Neural cell (in vitro differentiated cells): ENCODE measurements around the gene GRHL3. TPM values are rescaled to one million over a fixed set of nuclear protein-coding genes. Genes with fewer than 3 reads are reported as not detected.

Source experiments
- H2AFZ ChIP-seq: fragments of 200-600, 300-800 bp; sonication (generic), shearing (Covaris generic); 2 replicates; pipeline ENCODE4 v1.6.0; 2014; ENCODE audit warnings: low read depth, mild to moderate bottlenecking, antibody characterized with exemption, low read length, moderate library complexity
- H3F3A ChIP-seq: fragments of 200-600 bp; shearing (Covaris generic); 2 replicates; pipeline ENCODE4 v1.6.1; 2016; ENCODE audit warnings: mild to moderate bottlenecking, moderate library complexity, mixed read lengths, antibody characterized with exemption, low read length; ENCODE audit not compliant: insufficient read depth, poor library complexity, severe bottlenecking
- H3K27ac ChIP-seq: fragments of 200-600, 300-800 bp; sonication (generic), shearing (Covaris generic); 2 replicates; pipeline ENCODE4 v1.5.1; 2014; ENCODE audit warnings: mild to moderate bottlenecking, low read length, moderate library complexity
- H3K27me3 ChIP-seq: fragments of 300-800, 200-600 bp; sonication (generic), shearing (Covaris generic); 2 replicates; pipeline ENCODE4 v1.6.0; 2014; ENCODE audit warnings: mild to moderate bottlenecking, low read depth, low read length, moderate library complexity; ENCODE audit not compliant: insufficient read depth
- H3K36me3 ChIP-seq: fragments of 300-800, 200-600 bp; sonication (generic), shearing (Covaris generic); 2 replicates; pipeline ENCODE4 v1.5.1; 2014; ENCODE audit warnings: mild to moderate bottlenecking, antibody characterized with exemption, low read length, moderate library complexity; ENCODE audit not compliant: insufficient read depth
- H3K4me2 ChIP-seq: fragments of 300-800, 200-600 bp; sonication (generic), shearing (Covaris generic); 2 replicates; pipeline ENCODE4 v1.6.0; 2014; ENCODE audit warnings: mild to moderate bottlenecking, low read length
- H3K4me3 ChIP-seq: fragments of 300-800, 200-600 bp; sonication (generic), shearing (Covaris generic); 2 replicates; pipeline ENCODE4 v1.5.1; 2014; ENCODE audit warnings: mild to moderate bottlenecking, low read length, moderate library complexity
- H3K79me2 ChIP-seq: fragments of 200-600 bp; shearing (Covaris generic); replicated peaks from 2 replicates; pipeline ENCODE4 v1.6.0; 2014; ENCODE audit warnings: mild to moderate bottlenecking, low read length, moderate library complexity; ENCODE audit not compliant: insufficient read depth
- H3K9ac ChIP-seq: fragments of 300-800, 200-600 bp; sonication (generic), shearing (Covaris generic); 2 replicates; pipeline ENCODE4 v1.6.1; 2016; ENCODE audit warnings: mild to moderate bottlenecking, low read length, mixed read lengths
- H3K9me2 ChIP-seq: fragments of 200-600 bp; shearing (Covaris generic); 2 replicates; pipeline ENCODE4 v1.6.1; 2016; ENCODE audit warnings: mild to moderate bottlenecking, low read length, mixed read lengths; ENCODE audit not compliant: insufficient read depth
- H3K9me3 ChIP-seq: fragments of 200-600, 300-800 bp; sonication (generic), shearing (Covaris generic); 2 replicates; pipeline ENCODE4 v1.6.1; 2016; ENCODE audit warnings: mild to moderate bottlenecking, mixed run types, low read length, moderate library complexity, mixed read lengths
- H4K20me1 ChIP-seq: fragments of 200-600 bp; shearing (Covaris generic); 2 replicates; pipeline ENCODE4 v1.6.1; 2016; ENCODE audit warnings: mild to moderate bottlenecking, mixed run types; ENCODE audit not compliant: insufficient read depth
- CTCF ChIP-seq: fragments of 450-650 bp; IDR thresholded peaks from 2 replicates; pipeline ENCODE4 v1.5.1; 2014; ENCODE audit warnings: antibody characterized with exemption, mild to moderate bottlenecking, moderate library complexity; ENCODE audit not compliant: poor library complexity, severe bottlenecking
- EP300 ChIP-seq: fragments of 450-650 bp; conservative IDR thresholded peaks from 2 replicates; pipeline ENCODE4 v1.6.1; 2014; ENCODE audit warnings: antibody characterized with exemption, mild to moderate bottlenecking, moderate library complexity; ENCODE audit not compliant: poor library complexity, severe bottlenecking
- EZH2 ChIP-seq: fragments of 200-600, 300-800 bp; shearing (Covaris generic), sonication (generic); IDR thresholded peaks from 2 replicates; pipeline ENCODE4 v1.6.1; 2014; ENCODE audit warnings: antibody characterized with exemption, low read length, borderline replicate concordance, mild to moderate bottlenecking; ENCODE audit not compliant: insufficient read depth, poor library complexity, severe bottlenecking
- MXI1 ChIP-seq: fragments of 450-650 bp; conservative IDR thresholded peaks from 2 replicates; pipeline ENCODE4 v1.6.1; 2014; ENCODE audit warnings: antibody characterized with exemption, mild to moderate bottlenecking; ENCODE audit not compliant: poor library complexity, severe bottlenecking
- POLR2AphosphoS5 ChIP-seq: IDR thresholded peaks from 2 replicates; pipeline ENCODE4 v1.6.1; 2012
- RAD21 ChIP-seq: fragments of 450-650 bp; conservative IDR thresholded peaks from 2 replicates; pipeline ENCODE4 v1.6.1; 2014; ENCODE audit warnings: antibody characterized with exemption, mild to moderate bottlenecking, moderate library complexity
- REST ChIP-seq: IDR thresholded peaks from 2 replicates; pipeline ENCODE4 v1.6.1; 2012; ENCODE audit warnings: borderline replicate concordance
- SMC3 ChIP-seq: fragments of 450-650 bp; conservative IDR thresholded peaks from 2 replicates; pipeline ENCODE4 v1.6.1; 2014; ENCODE audit warnings: antibody characterized with exemption, mild to moderate bottlenecking, moderate library complexity; ENCODE audit not compliant: poor library complexity
- TAF1 ChIP-seq: IDR thresholded peaks from 2 replicates; pipeline ENCODE4 v1.6.1; 2012; ENCODE audit warnings: low read depth
- polyA plus RNA-seq: library from polyadenylated mRNA; depleted of rRNA; stranded (reverse); fragments of >200 nt; gene quantifications from 2 replicates; pipeline ENCODE4 v1.2.3, GENCODE V29; 2014

The GRHL3 gene
- polyA plus RNA-seq, 1 donor from 2014 or later, result not detected

- H3K9me2 ChIP-seq, result no peaks in the 10 kb centered on the region
- no peaks in the 10 kb centered on the region for H4K20me1 ChIP-seq
- no peak overlapping the region for H3K9ac ChIP-seq
- H2AFZ ChIP-seq, result no peak overlapping the region
- H3K9me3 ChIP-seq, result no peaks in the 10 kb centered on the region
- no peaks in the 10 kb centered on the region for H3K79me2 ChIP-seq
- H3K4me2 ChIP-seq, result no peak overlapping the region
- no peak overlapping the region for H3K4me3 ChIP-seq
- H3F3A ChIP-seq, result no peaks in the 10 kb centered on the region
- no peak for TF ChIP-seq TAF1
- TF ChIP-seq RAD21, result no peak
- no peak for TF ChIP-seq EZH2
- TF ChIP-seq SMC3, result no peak
- TF ChIP-seq POLR2AphosphoS5, result no peak
- TF ChIP-seq REST, result no peak
- no peak for TF ChIP-seq EP300
- no peak for TF ChIP-seq MXI1
- TF ChIP-seq CTCF, result no peak
- no peak overlapping the region for H3K27ac ChIP-seq
- no peaks in the 10 kb centered on the region for H3K36me3 ChIP-seq
- no peaks in the 10 kb centered on the region for H3K27me3 ChIP-seq
These were observed 22.1 kb downstream of the GRHL3 start for GRCh38 chr1:24341260-24341659.

GRCh38 chr1:24343412-24344089, 24.4 kb downstream of the GRHL3 start:
- no peaks in the 10 kb centered on the region for H3K79me2 ChIP-seq
- H3K9ac ChIP-seq, result no peak overlapping the region
- H3K9me2 ChIP-seq, result no peaks in the 10 kb centered on the region
- no peaks in the 10 kb centered on the region for H4K20me1 ChIP-seq
- TF ChIP-seq REST, result no peak
- TF ChIP-seq RAD21, result no peak
- TF ChIP-seq SMC3, result no peak
- no peak for TF ChIP-seq EP300
- TF ChIP-seq POLR2AphosphoS5, result no peak
- TF ChIP-seq CTCF, result no peak
- TF ChIP-seq MXI1, result no peak
- no peak for TF ChIP-seq TAF1
- H3K4me3 ChIP-seq, result no peak overlapping the region
- no peaks in the 10 kb centered on the region for H3K36me3 ChIP-seq
- no peaks in the 10 kb centered on the region for H3K27me3 ChIP-seq
- no peak overlapping the region for H2AFZ ChIP-seq
- no peak overlapping the region for H3K4me2 ChIP-seq
- no peaks in the 10 kb centered on the region for H3K9me3 ChIP-seq
- no peaks in the 10 kb centered on the region for H3F3A ChIP-seq
- no peak overlapping the region for H3K27ac ChIP-seq
